K562 (cell line): ENCODE data around the gene PRAME. TPM values are rescaled to one million over a fixed set of nuclear protein-coding genes. Genes with fewer than 3 reads are reported as not detected.
A peak's percentile ranks its signal among the peaks of the same experiment; 100 is the strongest.

Experiments
- CXXC5 ChIP-seq: fragments of 250-450 bp; sonication (Bioruptor Pico); IDR thresholded peaks from 2 replicates; pipeline ENCODE4 v1.8.0; 2022; ENCODE audit warnings: inconsistent platforms, mild to moderate bottlenecking, moderate library complexity
- DEAF1 ChIP-seq: fragments of 450-650 bp; formaldehyde crosslinking; IDR thresholded peaks from 2 replicates; pipeline ENCODE4 v1.4.0; 2020; ENCODE audit warnings: mild to moderate bottlenecking, moderate library complexity
- MBD1 ChIP-seq: fragments of 250-450 bp; sonication (Bioruptor Pico); IDR thresholded peaks from 2 replicates; pipeline ENCODE4 v1.8.0; 2022; ENCODE audit warnings: inconsistent platforms
- MECOM ChIP-seq: fragments of 250-450 bp; sonication (Bioruptor Pico); IDR thresholded peaks from 2 replicates; pipeline ENCODE4 v1.8.0; 2022; ENCODE audit warnings: inconsistent platforms
- NR0B1 ChIP-seq: fragments of 450-650 bp; IDR thresholded peaks from one replicate; pipeline ENCODE4 v1.6.1; 2018; ENCODE audit warnings: mild to moderate bottlenecking, moderate library complexity; ENCODE audit not compliant: partially characterized antibody
- PPARD ChIP-seq: fragments of 250-450 bp; sonication (Bioruptor Pico); IDR thresholded peaks from 2 replicates; pipeline ENCODE4 v1.8.0; 2022; ENCODE audit warnings: inconsistent platforms, mild to moderate bottlenecking, moderate library complexity
- TAF7 ChIP-seq: fragments of 450-650 bp; IDR thresholded peaks from 2 replicates; pipeline ENCODE4 v1.6.1; 2016; ENCODE audit warnings: missing genetic modification characterization, missing compliant biosample characterization
- TCF15 ChIP-seq: fragments of 250-450 bp; sonication (Bioruptor Pico); IDR thresholded peaks from 2 replicates; pipeline ENCODE4 v1.8.0; 2022; ENCODE audit warnings: moderate library complexity, mild to moderate bottlenecking, inconsistent platforms
- TEAD2 ChIP-seq: fragments of 450-650 bp; IDR thresholded peaks from 2 replicates; pipeline ENCODE4 v1.6.1; 2016; ENCODE audit warnings: missing genetic modification characterization, control low read depth, missing compliant biosample characterization
- ZNF407 ChIP-seq: fragments of 450-650 bp; IDR thresholded peaks from 2 replicates; pipeline ENCODE4 v1.6.1; 2016; ENCODE audit warnings: low read depth
- ZNF507 ChIP-seq: conservative IDR thresholded peaks from 2 replicates; pipeline ENCODE4 v1.6.1; 2017; ENCODE audit warnings: missing genetic modification characterization, missing compliant biosample characterization
- ZNF639 ChIP-seq, 2 experiments: fragments of 200-800 bp in 1 of 2; sonication (Bioruptor generic) in 1 of 2; sonication (generic) in 1 of 2; formaldehyde crosslinking in 1 of 2; IDR thresholded peaks in 1 of 2; conservative IDR thresholded peaks in 1 of 2; 2 replicates each; pipeline versions ENCODE4 v1.5.0 to v1.6.1; 2016 to 2020; ENCODE audit warnings: missing compliant biosample characterization in 1 of 2, missing genetic modification characterization in 1 of 2, missing genetic modification reagents in 1 of 2
- polyA plus RNA-seq, 8 experiments: library from polyadenylated mRNA; depleted of rRNA in 4 of 8; stranded (reverse) in 5 of 8; unstranded in 3 of 8; fragments of >200 nt; fragmentation: Nextera tagmentation in 2 of 8; fragmentation: Illumina TruSeq in 1 of 8; extraction: Ambion mirVana in 2 of 8; extraction: Trizol in 1 of 8; gene quantifications; 2 replicates each; pipeline versions ENCODE4 v1.2.1 to v1.2.3, GENCODE V29; 2011 to 2014; ENCODE audit warnings: inconsistent platforms in 1 of 8, missing spikeins in 1 of 8
- total RNA-seq, 7 experiments: library from RNA; depleted of rRNA in 6 of 7; stranded (reverse); fragments of >200 nt in 6 of 7; fragmentation: Illumina TruSeq in 2 of 7; extraction: Trizol in 2 of 7; gene quantifications; 2 replicates each; pipeline versions ENCODE4 v1.2.1 to v1.2.3, GENCODE V29; 2011 to 2021; ENCODE audit warnings: low replicate concordance in 1 of 7

The PRAME gene
- total and polyA plus RNA-seq, 9 of the 15 experiments (the other 6 are each of a cell fraction or from before 2014, with no cell fraction given): 662 to 2,141 (median 1,142) TPM

- 0 out of 2 replicates have a peak, but pooled peaks have one; percentile 43 for TF ChIP-seq TCF15
- TF ChIP-seq MBD1: 0 out of 2 replicates have a peak, but pooled peaks have one; percentile 80
- TF ChIP-seq PPARD (CRISPR knock-in tag): peak; percentile 53; the same call in 1 of the 2 replicates
- TF ChIP-seq MECOM (CRISPR knock-in tag): 0 out of 2 replicates have a peak, but pooled peaks have one; percentile 36
- no peak for TF ChIP-seq TEAD2 (tag)
- no peak for TF ChIP-seq NR0B1
- no peak for TF ChIP-seq ZNF407
- no peak for TF ChIP-seq DEAF1 (CRISPR knock-in tag)
- TF ChIP-seq ZNF639 (CRISPR knock-in tag; conservative IDR thresholded peaks at IDR 0.05 in 1 of 2, IDR thresholded peaks at IDR 0.05 in 1 of 2): no peak
- 0 out of 2 replicates have a peak, but pooled peaks have one; percentile 34 for TF ChIP-seq TAF7
- no peak for TF ChIP-seq ZNF507
- TF ChIP-seq CXXC5 (CRISPR knock-in tag): 0 out of 2 replicates have a peak, but pooled peaks have one; percentile 19
Observed at GRCh38 chr22:22533863-22534262, 25.2 kb downstream of the PRAME start (continued).
